Esophagus muscularis mucosa (tissue), 4 donors: Measurements from ENCODE around the gene GLYATL1. TPM values are rescaled to one million over a fixed set of nuclear protein-coding genes. Genes with fewer than 3 reads are reported as not detected.

ENCODE experiments used
- DNase-seq: peaks from one replicate; pipeline ENCODE4 v3.0.0-alpha.2; 2017; ENCODE audit errors: extremely low spot score
- H3K27ac ChIP-seq, 4 donors: fragments of 200-600 bp; sonication (generic); replicated peaks in 1 of 4; 1 replicate in 3 of 4; 2 replicates in 1 of 4; pipeline ENCODE4 v1.5.1; 2016 to 2019; ENCODE audit warnings: mild to moderate bottlenecking in 1 of 4
- H3K27me3 ChIP-seq, 4 donors: fragments of 200-600 bp; sonication (generic); one replicate each; pipeline versions ENCODE4 v1.5.1 to v1.6.0; 2016 to 2019
- H3K36me3 ChIP-seq, 4 donors: fragments of 200-600 bp; sonication (generic); one replicate each; pipeline ENCODE4 v1.5.1; 2016 to 2019
- H3K4me1 ChIP-seq, 4 donors: fragments of 200-600 bp; sonication (generic); one replicate each; pipeline ENCODE4 v1.5.1; 2016 to 2019
- H3K4me3 ChIP-seq, 4 donors: fragments of 200-600 bp; sonication (generic); 1 replicate in 2 of 4; 2 replicates in 2 of 4; pipeline ENCODE4 v1.5.1; 2016 to 2019; ENCODE audit warnings: mild to moderate bottlenecking in 4 of 4, moderate library complexity in 1 of 4
- H3K9me3 ChIP-seq, 4 donors: fragments of 200-600 bp; sonication (generic); 1 replicate in 3 of 4; 2 replicates in 1 of 4; pipeline ENCODE4 v1.5.1; 2016 to 2019
- EP300 ChIP-seq: sonication (generic); formaldehyde crosslinking; IDR thresholded peaks from one replicate; pipeline ENCODE4 v1.6.1; 2017; ENCODE audit warnings: antibody characterized with exemption
- POLR2A ChIP-seq: fragments of 450-650 bp; IDR thresholded peaks from one replicate; pipeline ENCODE4 v1.6.1; 2017; ENCODE audit warnings: antibody characterized with exemption, moderate library complexity, mild to moderate bottlenecking, low read depth
- POLR2AphosphoS5 ChIP-seq, 2 donors: sonication (generic); formaldehyde crosslinking; IDR thresholded peaks; one replicate each; pipeline ENCODE4 v1.6.1; 2017; ENCODE audit warnings: antibody characterized with exemption in 2 of 2
- WGBS: methylation state at CpG from one replicate; pipeline ENCODE4 v1.1.5; 2018; 5-methylcytosine and 5-hydroxymethylcytosine counted together
- intact Hi-C: fragments of 100-400 bp; cut with DNase I; formaldehyde crosslinking; loops from one replicate; pipeline ENCODE4 v1.15.1; 2023
- total RNA-seq, 4 donors: library from RNA; depleted of rRNA; stranded (reverse); fragments of >200 nt; gene quantifications; one replicate each; pipeline versions ENCODE4 v1.1.0 to v1.2.1, GENCODE V29; 2016
- TF ChIP-seq, protein P1 (sequence below), 3 experiments: fragments of 200-600 bp in 2 of 3; fragments of 450-650 bp in 1 of 3; sonication (generic) in 2 of 3; IDR thresholded peaks; one replicate each; pipeline ENCODE4 v1.5.1; 2017 to 2019; ENCODE audit warnings: antibody characterized with exemption in 3 of 3, mild to moderate bottlenecking in 2 of 3, moderate library complexity in 1 of 3

The GLYATL1 gene, protein sequence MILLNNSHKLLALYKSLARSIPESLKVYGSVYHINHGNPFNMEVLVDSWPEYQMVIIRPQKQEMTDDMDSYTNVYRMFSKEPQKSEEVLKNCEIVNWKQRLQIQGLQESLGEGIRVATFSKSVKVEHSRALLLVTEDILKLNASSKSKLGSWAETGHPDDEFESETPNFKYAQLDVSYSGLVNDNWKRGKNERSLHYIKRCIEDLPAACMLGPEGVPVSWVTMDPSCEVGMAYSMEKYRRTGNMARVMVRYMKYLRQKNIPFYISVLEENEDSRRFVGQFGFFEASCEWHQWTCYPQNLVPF
- total RNA-seq, result not detected

DNA sequence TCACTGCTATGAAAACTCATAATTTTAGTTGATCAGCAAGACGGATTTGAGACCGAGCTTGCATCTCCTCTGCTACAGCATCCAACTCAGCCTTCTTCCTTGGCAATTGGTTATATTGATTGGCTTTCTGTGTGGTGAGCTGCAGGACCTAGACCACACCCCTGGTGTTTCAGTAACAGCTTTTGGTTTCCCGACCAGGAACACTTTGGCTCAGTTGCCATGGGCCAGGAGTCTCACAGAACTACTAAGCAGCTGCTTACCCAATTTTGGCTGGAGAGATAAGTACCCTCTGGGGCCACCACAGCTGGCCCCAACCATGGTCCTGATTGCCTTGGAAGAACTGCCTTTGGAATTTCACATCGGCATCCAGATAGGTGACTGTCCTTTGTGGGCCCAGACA lies at the start of gene GLYATL1:
Gene GLYATL1, plus strand, starts transcription at position 212 of the 400 bp plus-strand sequence. CDS start 7,600 bp downstream, outside the sequence.
- Histone ChIP-seq H3K27me3 (no peaks in the 10 kb centered on the region), H3K27ac (no peak within 1 kb of the TSS), H3K9me3 (no peaks in the 10 kb centered on the region), H3K36me3 (no peaks in the 10 kb centered on the region), H3K4me1 (no peaks in the 10 kb centered on the region), H3K4me3 (no peak within 1 kb of the TSS)
- DNase-seq, result no peak
- intact Hi-C loops, result no loop called here
- WGBS, result 62% methylated on average over 4 of the region's 4 CpGs
- TF ChIP-seq POLR2A (no peak), POLR2AphosphoS5 (IDR thresholded peaks at IDR 0.05) (no peak), EP300 (no peak)
- TF ChIP-seq, protein P1, sequence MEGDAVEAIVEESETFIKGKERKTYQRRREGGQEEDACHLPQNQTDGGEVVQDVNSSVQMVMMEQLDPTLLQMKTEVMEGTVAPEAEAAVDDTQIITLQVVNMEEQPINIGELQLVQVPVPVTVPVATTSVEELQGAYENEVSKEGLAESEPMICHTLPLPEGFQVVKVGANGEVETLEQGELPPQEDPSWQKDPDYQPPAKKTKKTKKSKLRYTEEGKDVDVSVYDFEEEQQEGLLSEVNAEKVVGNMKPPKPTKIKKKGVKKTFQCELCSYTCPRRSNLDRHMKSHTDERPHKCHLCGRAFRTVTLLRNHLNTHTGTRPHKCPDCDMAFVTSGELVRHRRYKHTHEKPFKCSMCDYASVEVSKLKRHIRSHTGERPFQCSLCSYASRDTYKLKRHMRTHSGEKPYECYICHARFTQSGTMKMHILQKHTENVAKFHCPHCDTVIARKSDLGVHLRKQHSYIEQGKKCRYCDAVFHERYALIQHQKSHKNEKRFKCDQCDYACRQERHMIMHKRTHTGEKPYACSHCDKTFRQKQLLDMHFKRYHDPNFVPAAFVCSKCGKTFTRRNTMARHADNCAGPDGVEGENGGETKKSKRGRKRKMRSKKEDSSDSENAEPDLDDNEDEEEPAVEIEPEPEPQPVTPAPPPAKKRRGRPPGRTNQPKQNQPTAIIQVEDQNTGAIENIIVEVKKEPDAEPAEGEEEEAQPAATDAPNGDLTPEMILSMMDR (IDR thresholded peaks at IDR 0.05), result no peak

DNA sequence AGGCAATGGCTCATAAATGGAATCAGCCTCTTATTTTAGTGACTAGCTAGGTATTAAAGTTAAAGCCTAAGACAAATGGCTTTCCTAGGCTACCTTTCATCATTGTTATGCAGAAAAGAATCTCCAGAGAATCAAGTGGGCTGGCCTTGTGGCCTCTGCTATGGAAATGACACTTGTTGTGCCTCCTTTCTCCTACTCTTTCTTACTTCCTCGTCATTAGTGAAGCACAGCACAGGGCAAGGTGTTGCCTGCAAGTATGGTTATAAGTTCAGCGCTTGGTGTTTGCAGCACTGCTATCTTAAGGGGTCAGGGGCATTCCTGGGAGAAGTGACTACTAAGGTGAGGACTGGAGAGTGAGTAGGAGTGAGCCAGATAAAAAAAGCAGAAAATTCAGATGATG lies 45.4 kb upstream of the GLYATL1 start:
- H3K4me3 ChIP-seq, result no peak overlapping the region
- H3K4me1 ChIP-seq, result no peaks in the 10 kb centered on the region
- peaks cover 0 to 1% (median 0%) of the 10 kb centered on the region in 4 donors for H3K27me3 ChIP-seq
- TF ChIP-seq, protein P1 (IDR thresholded peaks at IDR 0.05), result no peak
- no peak overlapping the region for H3K27ac ChIP-seq
- no peaks in the 10 kb centered on the region for H3K36me3 ChIP-seq
- WGBS, result 80% methylated on average over 2 of the region's 2 CpGs
- no peak for DNase-seq
- no peaks in the 10 kb centered on the region for H3K9me3 ChIP-seq
- intact Hi-C loops, result no loop called here

DNA sequence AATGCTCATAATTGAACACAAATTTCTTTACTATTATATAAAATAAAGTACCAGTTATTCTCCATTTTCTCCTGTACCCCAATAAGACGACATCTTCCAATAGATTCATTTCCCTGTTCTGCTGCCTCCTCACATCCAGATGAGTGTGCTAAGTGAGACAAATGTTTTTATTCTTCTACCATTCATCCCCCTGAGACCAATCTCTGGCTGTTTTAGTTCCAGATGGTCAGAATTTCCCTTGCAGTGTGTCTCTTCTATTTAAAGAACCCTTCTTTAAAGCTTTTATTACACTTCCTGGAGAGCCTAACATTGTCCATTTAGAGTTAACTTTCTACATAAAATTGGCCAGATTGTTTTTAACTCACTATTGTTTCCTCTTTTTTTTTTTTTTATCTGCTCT lies 41.2 kb upstream of the GLYATL1 start:
- no peaks in the 10 kb centered on the region for H3K4me1 ChIP-seq
- H3K27ac ChIP-seq, result no peak overlapping the region
- intact Hi-C loops, result no loop called here
- no peak for TF ChIP-seq POLR2A
- TF ChIP-seq POLR2AphosphoS5 (IDR thresholded peaks at IDR 0.05), result no peak
- TF ChIP-seq, protein P1 (IDR thresholded peaks at IDR 0.05), result no peak
- no peak for TF ChIP-seq EP300
- H3K36me3 ChIP-seq, result no peaks in the 10 kb centered on the region
- DNase-seq, result no peak
- WGBS, result 50% methylated on average over 1 of the region's 1 CpG
- no peaks in the 10 kb centered on the region for H3K9me3 ChIP-seq
- H3K27me3 ChIP-seq, result peaks cover 0 to 38% (median 0%) of the 10 kb centered on the region in 4 donors
- no peak overlapping the region for H3K4me3 ChIP-seq

DNA sequence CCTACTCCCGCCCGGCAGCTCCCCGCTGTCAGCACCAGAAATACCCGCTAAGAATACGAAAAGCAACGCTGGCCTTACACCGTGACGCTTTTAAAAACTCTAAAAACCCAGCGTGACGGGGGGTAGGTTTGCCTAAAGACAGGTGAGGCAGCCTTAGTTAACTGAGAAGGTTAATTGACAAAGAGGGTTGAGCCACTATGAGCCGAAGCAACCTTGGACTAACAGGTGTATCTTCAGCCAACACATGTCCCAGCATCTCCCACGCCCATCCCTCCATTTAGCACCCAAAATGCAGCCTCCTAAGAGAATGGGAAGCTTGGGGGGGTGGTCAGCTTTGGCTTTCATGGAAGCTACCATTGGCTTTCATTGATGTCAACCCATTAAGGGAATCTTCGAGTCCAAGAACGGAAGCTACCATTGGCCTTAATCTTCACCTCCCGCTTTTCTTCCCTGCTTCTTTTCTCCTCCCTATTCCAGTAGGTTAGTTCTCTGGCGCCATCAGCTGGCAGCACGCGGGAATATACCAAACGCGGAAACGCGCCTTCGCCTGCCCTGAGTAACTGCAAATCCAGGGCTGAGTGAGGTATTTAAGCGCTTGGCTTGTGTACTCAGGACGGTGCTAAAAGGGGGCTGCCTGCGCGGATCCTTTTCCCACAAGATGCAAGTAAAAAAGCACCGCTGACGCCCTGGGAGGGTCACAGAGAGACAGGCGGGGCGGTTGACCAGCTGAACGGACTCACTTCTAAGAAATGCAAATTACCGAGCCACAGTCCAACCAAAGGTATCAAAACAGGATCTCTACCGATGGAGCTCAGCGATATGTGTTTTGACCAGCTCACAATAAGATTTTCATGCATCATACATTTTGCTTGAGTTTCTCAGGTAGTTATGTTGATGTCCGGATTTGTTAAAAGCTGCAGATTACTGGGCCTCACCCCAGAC lies 38.5 kb upstream of the GLYATL1 start:
- no peak overlapping the region for H3K27ac ChIP-seq
- H3K4me3 ChIP-seq, result no peak overlapping the region
- intact Hi-C loops, result no loop called here
- H3K9me3 ChIP-seq, result no peaks in the 10 kb centered on the region
- H3K4me1 ChIP-seq, result peaks cover 0 to 10% (median 9%) of the 10 kb centered on the region in 4 donors
- no peaks in the 10 kb centered on the region for H3K36me3 ChIP-seq
- 43% methylated on average over 36 of the region's 36 CpGs for WGBS
- peaks cover 0 to 65% (median 2%) of the 10 kb centered on the region in 4 donors for H3K27me3 ChIP-seq
- TF ChIP-seq, protein P1 (IDR thresholded peaks at IDR 0.05), result peak in 1 of 3 experiments; percentile 16
- no peak for TF ChIP-seq POLR2AphosphoS5 (IDR thresholded peaks at IDR 0.05)
- no peak for TF ChIP-seq EP300
- no peak for TF ChIP-seq POLR2A
- DNase-seq, result no peak
